AG09319 (cell line): ENCODE measurements around the gene ROPN1.
"Not testable (repeated sequence)": the region's sequence is repeated elsewhere in the genome, so short reads cannot be mapped to it uniquely, and the experiment has no call there.

Experiments
- DNase-seq: peaks from one replicate; pipeline ENCODE4 v3.0.0-alpha.2; 2010; ENCODE audit warnings: low read depth; ENCODE audit errors: extremely low read depth
- TF ChIP-seq, protein P1 (sequence below): IDR thresholded peaks from 2 replicates; pipeline ENCODE4 v1.5.1; 2011; ENCODE audit warnings: low read depth, mild to moderate bottlenecking, inconsistent platforms, low read length, moderate library complexity

ROPN1 gene

DNA sequence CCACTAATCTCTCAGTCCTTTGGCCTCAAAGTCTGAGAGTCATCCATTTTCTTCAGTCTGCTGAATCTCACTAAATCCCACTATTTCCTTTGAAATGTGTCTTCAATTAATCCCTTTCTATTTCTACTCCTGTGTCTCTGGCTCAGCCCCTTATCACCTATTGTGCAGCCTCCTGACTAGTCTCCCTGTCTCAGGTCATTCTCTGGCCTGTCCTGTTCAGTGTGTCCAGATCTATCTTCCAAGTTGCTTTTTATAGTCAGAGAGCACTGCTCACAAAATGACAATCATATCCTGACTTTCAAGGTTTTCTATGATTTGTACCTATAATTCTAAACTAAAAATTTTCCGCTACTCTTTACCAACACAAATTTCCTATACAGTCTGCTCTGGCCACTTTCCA lies 7.6 kb downstream of the ROPN1 start:
- TF ChIP-seq, protein P1, sequence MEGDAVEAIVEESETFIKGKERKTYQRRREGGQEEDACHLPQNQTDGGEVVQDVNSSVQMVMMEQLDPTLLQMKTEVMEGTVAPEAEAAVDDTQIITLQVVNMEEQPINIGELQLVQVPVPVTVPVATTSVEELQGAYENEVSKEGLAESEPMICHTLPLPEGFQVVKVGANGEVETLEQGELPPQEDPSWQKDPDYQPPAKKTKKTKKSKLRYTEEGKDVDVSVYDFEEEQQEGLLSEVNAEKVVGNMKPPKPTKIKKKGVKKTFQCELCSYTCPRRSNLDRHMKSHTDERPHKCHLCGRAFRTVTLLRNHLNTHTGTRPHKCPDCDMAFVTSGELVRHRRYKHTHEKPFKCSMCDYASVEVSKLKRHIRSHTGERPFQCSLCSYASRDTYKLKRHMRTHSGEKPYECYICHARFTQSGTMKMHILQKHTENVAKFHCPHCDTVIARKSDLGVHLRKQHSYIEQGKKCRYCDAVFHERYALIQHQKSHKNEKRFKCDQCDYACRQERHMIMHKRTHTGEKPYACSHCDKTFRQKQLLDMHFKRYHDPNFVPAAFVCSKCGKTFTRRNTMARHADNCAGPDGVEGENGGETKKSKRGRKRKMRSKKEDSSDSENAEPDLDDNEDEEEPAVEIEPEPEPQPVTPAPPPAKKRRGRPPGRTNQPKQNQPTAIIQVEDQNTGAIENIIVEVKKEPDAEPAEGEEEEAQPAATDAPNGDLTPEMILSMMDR = no peak
- no peak for DNase-seq

DNA sequence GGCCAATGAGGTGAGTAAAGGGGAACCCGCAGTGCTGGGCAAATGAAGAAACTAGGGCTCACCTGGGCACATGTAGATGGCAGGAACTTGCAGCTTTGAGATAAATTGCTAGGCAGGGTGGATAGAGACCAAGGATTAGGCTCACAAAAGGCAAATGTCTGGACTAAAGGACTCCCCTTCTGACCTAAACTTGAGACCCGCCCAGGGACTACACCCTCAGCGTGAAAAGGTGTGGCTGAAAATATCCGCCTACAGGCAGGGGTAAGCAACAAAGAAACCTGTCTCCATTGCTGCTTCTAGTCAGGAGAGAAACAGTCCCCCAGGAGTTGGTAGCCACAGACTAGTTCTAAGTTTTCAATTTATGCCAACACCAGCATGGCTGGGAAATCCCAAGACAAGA lies 10.6 kb downstream of the ROPN1 start:
- DNase-seq = not testable (repeated sequence)

GRCh38 chr3:123980539-123980938 lies 11.4 kb downstream of the ROPN1 start:
- DNase-seq = no peak
- TF ChIP-seq, protein P1 = no peak

DNA sequence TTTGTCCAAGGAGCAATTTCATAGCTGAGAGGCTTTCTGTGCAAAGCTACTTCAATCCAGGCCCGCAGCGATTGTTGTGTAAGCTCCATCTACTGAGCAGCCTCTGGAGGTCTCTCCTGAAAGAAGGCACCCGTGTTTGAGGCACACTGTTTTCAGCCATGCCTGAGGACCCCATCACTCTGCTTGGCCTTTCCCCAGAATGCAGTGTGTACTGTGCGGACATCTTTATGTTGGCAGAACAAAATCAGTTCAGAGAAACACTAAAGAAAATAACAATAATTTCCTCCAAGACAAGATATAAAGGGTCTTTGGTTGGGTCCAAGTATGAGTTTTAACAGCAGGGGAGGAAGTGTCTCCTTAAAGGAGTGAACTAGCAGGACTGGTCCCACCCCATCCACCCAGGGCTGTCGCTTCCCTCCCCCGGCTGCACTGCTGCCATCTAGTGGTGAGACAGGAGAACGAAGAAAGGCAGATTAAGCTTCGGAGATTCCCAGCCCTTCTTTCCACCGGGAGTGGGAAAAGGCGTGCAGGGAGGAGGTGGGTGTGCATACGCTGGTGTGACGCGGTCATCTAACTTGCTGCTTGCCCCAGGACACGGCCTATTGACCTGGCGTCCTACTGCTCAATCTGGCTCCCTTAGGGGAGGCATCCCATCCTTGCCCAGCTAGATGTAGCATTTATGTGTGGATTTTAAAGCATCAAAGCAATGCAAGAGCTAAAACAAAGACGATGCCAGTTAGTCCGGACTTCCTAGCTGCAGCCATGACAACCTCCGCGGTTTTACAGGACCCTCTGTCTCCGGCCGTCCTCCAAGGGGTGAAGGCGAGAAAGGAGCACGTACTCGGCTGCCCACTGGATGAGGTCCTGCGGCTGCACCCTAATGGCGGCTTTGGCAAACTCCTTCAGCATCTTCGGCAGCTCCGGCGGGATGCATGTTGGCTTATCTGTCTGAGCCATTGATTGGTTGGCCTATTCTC lies 12.1 kb downstream of the ROPN1 start:
- DNase-seq = not testable (repeated sequence)
- TF ChIP-seq, protein P1 = peak; percentile 54

DNA sequence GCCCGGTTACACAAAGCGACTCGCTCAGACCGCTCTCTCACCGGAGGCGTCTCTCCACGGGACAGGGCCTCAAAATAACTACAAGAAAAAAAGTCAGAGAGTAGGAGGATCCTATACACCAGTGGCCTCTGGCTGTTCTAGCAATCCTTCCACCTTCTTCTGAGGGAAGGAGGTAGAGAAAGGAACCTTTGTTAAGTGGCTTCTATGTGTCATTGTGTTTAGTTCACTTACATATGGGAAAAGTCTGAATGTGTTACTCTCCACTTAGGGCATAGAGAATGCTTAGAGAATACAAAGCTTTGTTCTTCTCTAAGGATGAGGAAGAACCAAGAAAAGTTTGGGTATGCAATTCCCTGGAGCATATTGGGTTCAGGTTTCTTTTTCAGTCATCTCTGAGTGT lies 15.0 kb downstream of the ROPN1 start:
- DNase-seq = not testable (repeated sequence)

DNA sequence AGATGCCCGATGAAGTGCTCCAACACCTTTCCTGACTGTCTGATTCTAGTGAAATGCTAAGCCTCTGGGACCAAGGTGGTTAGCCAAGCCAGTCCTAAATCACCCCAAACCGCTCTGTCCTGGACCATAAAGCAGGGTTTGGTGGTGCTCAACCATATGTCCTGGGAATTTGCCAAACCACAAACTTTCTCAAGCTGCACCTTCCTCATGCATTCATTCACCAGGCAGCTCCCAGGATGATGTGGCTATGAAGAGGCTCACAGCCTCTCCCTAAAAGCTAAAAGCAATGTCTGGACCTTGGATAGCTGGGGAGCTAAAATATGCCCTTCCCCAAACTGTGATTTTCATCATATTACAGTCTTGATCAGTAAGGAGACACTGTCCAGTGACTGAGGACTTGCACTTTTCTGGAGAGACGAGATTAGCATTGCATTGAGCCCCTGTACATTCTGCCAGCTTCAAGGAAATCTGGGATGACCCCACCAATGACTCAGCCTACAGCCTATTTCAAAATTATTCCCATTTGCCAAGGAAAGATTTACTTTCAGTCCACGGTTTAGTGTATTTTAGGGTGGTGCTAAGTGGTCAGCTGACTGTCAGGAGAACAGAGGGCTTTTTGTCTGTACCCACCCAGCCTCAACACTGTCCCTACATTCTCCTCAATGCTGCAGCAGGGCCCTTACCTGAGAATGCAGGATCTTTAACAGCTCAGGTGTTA lies 15.6 kb downstream of the ROPN1 start:
- DNase-seq = not testable (repeated sequence)

- not testable (repeated sequence) for DNase-seq
These were observed 16.9 kb downstream of the ROPN1 start for GRCh38 chr3:123975030-123975429.

DNA sequence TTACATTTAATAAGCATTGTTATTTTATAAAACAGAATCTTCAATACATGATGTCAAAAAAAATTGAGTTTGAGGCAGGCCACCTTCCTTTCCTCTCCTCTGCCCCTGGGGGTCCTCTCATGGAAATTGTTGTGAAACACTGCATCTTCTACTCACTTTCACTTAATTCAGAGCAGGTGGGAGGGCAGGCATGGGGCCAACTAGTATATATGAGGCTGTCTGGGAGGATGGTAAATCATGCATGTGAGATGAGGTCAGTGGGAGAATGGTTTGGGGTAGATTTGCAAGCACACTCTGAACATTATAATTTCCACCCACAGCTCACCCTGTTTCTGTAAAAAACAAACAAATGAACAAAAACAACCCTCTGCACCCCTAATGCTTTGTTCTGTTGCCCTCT lies 20.5 kb downstream of the ROPN1 start:
- no peak for DNase-seq
- TF ChIP-seq, protein P1 = no peak

DNA sequence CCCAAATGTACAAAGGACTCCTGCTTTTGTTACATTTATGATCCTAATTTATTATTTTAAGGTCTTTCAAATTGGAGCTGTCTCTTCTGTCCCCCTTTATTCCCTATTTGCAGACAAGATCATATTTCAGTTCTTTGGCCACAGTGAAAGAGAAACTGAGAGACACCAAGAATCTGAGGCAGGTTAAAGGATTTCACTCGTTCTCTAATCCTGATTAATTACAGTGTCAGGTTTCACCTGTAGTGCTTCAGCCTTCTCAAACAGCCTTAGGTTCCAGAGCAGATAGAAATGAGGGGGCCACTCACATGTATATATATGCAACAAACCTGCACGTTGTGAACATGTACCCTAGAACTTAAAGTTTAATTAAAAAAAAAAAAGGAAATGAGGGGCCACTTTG lies 24.7 kb downstream of the ROPN1 start:
- DNase-seq = not testable (repeated sequence)

- DNase-seq = not testable (repeated sequence)
These were observed 25.1 kb downstream of the ROPN1 start for GRCh38 chr3:123966799-123967198.

- not testable (repeated sequence) for DNase-seq
These were observed 27.1 kb downstream of the ROPN1 start for GRCh38 chr3:123964793-123965192.
